HepG2 (cell line): ENCODE data around the gene SEPTIN10. TPM values are rescaled to one million over a fixed set of nuclear protein-coding genes. Genes with fewer than 3 reads are reported as not detected.

Experiments
- BORCS8-MEF2B ChIP-seq: sonication (generic); formaldehyde crosslinking; IDR thresholded peaks from 2 replicates; pipeline ENCODE4 v1.8.0; 2022; ENCODE audit warnings: mild to moderate bottlenecking, missing genetic modification reagents
- HIVEP1 ChIP-seq: sonication (generic); formaldehyde crosslinking; IDR thresholded peaks from 2 replicates; pipeline ENCODE4 v1.4.0; 2020; ENCODE audit warnings: mild to moderate bottlenecking, missing genetic modification reagents
- HOXD1 ChIP-seq: sonication (generic); formaldehyde crosslinking; IDR thresholded peaks from 2 replicates; pipeline ENCODE4 v1.5.0; 2020; ENCODE audit warnings: missing genetic modification reagents
- MAZ ChIP-seq, 2 experiments: sonication (generic) in 1 of 2; formaldehyde crosslinking in 1 of 2; IDR thresholded peaks; 2 replicates each; pipeline versions ENCODE4 v1.5.0 to v1.6.1; 2012 to 2020; ENCODE audit warnings: low read depth in 2 of 2, mild to moderate bottlenecking in 2 of 2, borderline replicate concordance in 1 of 2, improper control_type of control experiment in 1 of 2, low read length in 1 of 2, missing genetic modification reagents in 1 of 2, moderate library complexity in 1 of 2
- NAIF1 ChIP-seq: sonication (generic); formaldehyde crosslinking; IDR thresholded peaks from 2 replicates; pipeline ENCODE4 v1.5.0; 2020; ENCODE audit warnings: mild to moderate bottlenecking, missing genetic modification reagents, borderline replicate concordance
- SNRNP70 ChIP-seq: fragments of 200-400 bp; formaldehyde crosslinking; IDR thresholded peaks from 2 replicates; pipeline ENCODE4 v1.6.1; 2017; ENCODE audit warnings: mild to moderate bottlenecking, low read depth, low read length, moderate library complexity
- SRSF9 ChIP-seq: fragments of 200-400 bp; formaldehyde crosslinking; IDR thresholded peaks from 2 replicates; pipeline ENCODE4 v1.6.1; 2018; ENCODE audit warnings: borderline replicate concordance, mild to moderate bottlenecking, low read depth, low read length; ENCODE audit not compliant: insufficient read depth, poor library complexity, severe bottlenecking
- UBTF ChIP-seq: sonication (generic); formaldehyde crosslinking; IDR thresholded peaks from 2 replicates; pipeline ENCODE4 v1.4.0; 2020; ENCODE audit warnings: mild to moderate bottlenecking, missing genetic modification reagents
- ZBTB1 ChIP-seq: sonication (generic); formaldehyde crosslinking; IDR thresholded peaks from 2 replicates; pipeline ENCODE4 v1.4.0; 2020; ENCODE audit warnings: missing genetic modification reagents, borderline replicate concordance
- ZBTB4 ChIP-seq: sonication (generic); formaldehyde crosslinking; IDR thresholded peaks from 2 replicates; pipeline ENCODE4 v1.4.0; 2020; ENCODE audit warnings: missing genetic modification reagents, mild to moderate bottlenecking, borderline replicate concordance
- ZNF678 ChIP-seq: sonication (generic); formaldehyde crosslinking; IDR thresholded peaks from 2 replicates; pipeline ENCODE4 v1.4.0; 2020; ENCODE audit warnings: mild to moderate bottlenecking, missing genetic modification reagents
- polyA plus RNA-seq, 8 experiments: library from polyadenylated mRNA; depleted of rRNA in 3 of 8; stranded (reverse) in 7 of 8; unstranded in 1 of 8; fragments of >200 nt; fragmentation: Illumina TruSeq in 4 of 8; extraction: Trizol in 4 of 8; gene quantifications; 2 replicates each; pipeline versions ENCODE4 v1.2.1 to v1.2.3, GENCODE V29; 2011 to 2016; ENCODE audit warnings: low read depth in 4 of 8, missing spikeins in 1 of 8, mixed read lengths in 1 of 8; ENCODE audit not compliant: insufficient read depth in 1 of 8
- total RNA-seq, 5 experiments: library from RNA; depleted of rRNA; stranded (reverse); fragments of >200 nt; fragmentation: Illumina TruSeq; extraction: Trizol; gene quantifications; 2 replicates each; pipeline ENCODE4 v1.2.3, GENCODE V29; 2016; ENCODE audit warnings: low read depth in 1 of 5
- TF ChIP-seq, protein P1 (sequence below): sonication (generic); formaldehyde crosslinking; IDR thresholded peaks from 2 replicates; pipeline ENCODE4 v1.5.1; 2020; ENCODE audit warnings: missing genetic modification reagents, mild to moderate bottlenecking, borderline replicate concordance
- TF ChIP-seq, protein P2 (sequence below): sonication (generic); formaldehyde crosslinking; IDR thresholded peaks from 2 replicates; pipeline ENCODE4 v1.5.0; 2020; ENCODE audit warnings: mild to moderate bottlenecking, missing genetic modification reagents, borderline replicate concordance

SEPTIN10 gene
- total and polyA plus RNA-seq, 2 of the 13 experiments (the other 11 are each of a cell fraction or from before 2014, with no cell fraction given), result 45.8 to 67.5 TPM

- TF ChIP-seq MAZ (IDR thresholded peaks at IDR 0.05; ENCODE audit: borderline replicate concordance, low read depth, low read length), result no peak
- peak; percentile 28; the same call in 1 of the 2 replicates for TF ChIP-seq MAZ (CRISPR knock-in tag; IDR thresholded peaks at IDR 0.05; ENCODE audit: low read depth)
- TF ChIP-seq, protein P1, sequence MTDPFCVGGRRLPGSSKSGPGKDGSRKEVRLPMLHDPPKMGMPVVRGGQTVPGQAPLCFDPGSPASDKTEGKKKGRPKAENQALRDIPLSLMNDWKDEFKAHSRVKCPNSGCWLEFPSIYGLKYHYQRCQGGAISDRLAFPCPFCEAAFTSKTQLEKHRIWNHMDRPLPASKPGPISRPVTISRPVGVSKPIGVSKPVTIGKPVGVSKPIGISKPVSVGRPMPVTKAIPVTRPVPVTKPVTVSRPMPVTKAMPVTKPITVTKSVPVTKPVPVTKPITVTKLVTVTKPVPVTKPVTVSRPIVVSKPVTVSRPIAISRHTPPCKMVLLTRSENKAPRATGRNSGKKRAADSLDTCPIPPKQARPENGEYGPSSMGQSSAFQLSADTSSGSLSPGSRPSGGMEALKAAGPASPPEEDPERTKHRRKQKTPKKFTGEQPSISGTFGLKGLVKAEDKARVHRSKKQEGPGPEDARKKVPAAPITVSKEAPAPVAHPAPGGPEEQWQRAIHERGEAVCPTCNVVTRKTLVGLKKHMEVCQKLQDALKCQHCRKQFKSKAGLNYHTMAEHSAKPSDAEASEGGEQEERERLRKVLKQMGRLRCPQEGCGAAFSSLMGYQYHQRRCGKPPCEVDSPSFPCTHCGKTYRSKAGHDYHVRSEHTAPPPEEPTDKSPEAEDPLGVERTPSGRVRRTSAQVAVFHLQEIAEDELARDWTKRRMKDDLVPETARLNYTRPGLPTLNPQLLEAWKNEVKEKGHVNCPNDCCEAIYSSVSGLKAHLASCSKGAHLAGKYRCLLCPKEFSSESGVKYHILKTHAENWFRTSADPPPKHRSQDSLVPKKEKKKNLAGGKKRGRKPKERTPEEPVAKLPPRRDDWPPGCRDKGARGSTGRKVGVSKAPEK (CRISPR knock-in tag), result no peak
- TF ChIP-seq HIVEP1, result no peak
- no peak for TF ChIP-seq ZNF678 (CRISPR knock-in tag)
- TF ChIP-seq SRSF9, result no peak
- TF ChIP-seq SNRNP70, result no peak
- no peak for TF ChIP-seq UBTF (CRISPR knock-in tag)
- TF ChIP-seq, protein P2, sequence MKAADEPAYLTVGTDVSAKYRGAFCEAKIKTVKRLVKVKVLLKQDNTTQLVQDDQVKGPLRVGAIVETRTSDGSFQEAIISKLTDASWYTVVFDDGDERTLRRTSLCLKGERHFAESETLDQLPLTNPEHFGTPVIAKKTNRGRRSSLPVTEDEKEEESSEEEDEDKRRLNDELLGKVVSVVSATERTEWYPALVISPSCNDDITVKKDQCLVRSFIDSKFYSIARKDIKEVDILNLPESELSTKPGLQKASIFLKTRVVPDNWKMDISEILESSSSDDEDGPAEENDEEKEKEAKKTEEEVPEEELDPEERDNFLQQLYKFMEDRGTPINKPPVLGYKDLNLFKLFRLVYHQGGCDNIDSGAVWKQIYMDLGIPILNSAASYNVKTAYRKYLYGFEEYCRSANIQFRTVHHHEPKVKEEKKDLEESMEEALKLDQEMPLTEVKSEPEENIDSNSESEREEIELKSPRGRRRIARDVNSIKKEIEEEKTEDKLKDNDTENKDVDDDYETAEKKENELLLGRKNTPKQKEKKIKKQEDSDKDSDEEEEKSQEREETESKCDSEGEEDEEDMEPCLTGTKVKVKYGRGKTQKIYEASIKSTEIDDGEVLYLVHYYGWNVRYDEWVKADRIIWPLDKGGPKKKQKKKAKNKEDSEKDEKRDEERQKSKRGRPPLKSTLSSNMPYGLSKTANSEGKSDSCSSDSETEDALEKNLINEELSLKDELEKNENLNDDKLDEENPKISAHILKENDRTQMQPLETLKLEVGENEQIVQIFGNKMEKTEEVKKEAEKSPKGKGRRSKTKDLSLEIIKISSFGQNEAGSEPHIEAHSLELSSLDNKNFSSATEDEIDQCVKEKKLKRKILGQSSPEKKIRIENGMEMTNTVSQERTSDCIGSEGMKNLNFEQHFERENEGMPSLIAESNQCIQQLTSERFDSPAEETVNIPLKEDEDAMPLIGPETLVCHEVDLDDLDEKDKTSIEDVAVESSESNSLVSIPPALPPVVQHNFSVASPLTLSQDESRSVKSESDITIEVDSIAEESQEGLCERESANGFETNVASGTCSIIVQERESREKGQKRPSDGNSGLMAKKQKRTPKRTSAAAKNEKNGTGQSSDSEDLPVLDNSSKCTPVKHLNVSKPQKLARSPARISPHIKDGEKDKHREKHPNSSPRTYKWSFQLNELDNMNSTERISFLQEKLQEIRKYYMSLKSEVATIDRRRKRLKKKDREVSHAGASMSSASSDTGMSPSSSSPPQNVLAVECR (CRISPR knock-in tag), result peak; percentile 41; the same call in 1 of the 2 replicates
- TF ChIP-seq BORCS8-MEF2B (CRISPR knock-in tag), result no peak
- TF ChIP-seq HOXD1 (CRISPR knock-in tag), result no peak
- no peak for TF ChIP-seq ZBTB4 (CRISPR knock-in tag)
- no peak for TF ChIP-seq NAIF1
- no peak for TF ChIP-seq ZBTB1 (CRISPR knock-in tag)
Observed at GRCh38 chr2:109529532-109530449, 84.0 kb downstream of the SEPTIN10 start (continued).
